Upper lobe of left lung (tissue), 6 donors: ENCODE measurements around the gene ADAMTS14. TPM values are rescaled to one million over a fixed set of nuclear protein-coding genes. Genes with fewer than 3 reads are reported as not detected.

ENCODE experiments used
- ATAC-seq, 2 donors: fragments of 200-7000 bp; cut with Tn5 transposase; one replicate each; pipeline ENCODE4 v1.9.1; 2022; ENCODE audit warnings: mild to moderate bottlenecking in 2 of 2, moderate library complexity in 2 of 2; ENCODE audit not compliant: low FRiP score in 2 of 2
- DNase-seq, 2 donors: peaks; one replicate each; pipeline ENCODE4 v3.0.0-alpha.2; 2019 to 2020
- H3K27ac ChIP-seq, 4 donors: fragments of 200-600 bp; sonication (generic); one replicate each; pipeline ENCODE4 v1.5.1; 2016 to 2019
- H3K27me3 ChIP-seq, 4 donors: fragments of 200-600 bp; sonication (generic); one replicate each; pipeline ENCODE4 v1.5.1; 2017 to 2019
- H3K36me3 ChIP-seq, 4 donors: fragments of 200-600 bp; sonication (generic); one replicate each; pipeline ENCODE4 v1.5.1; 2016 to 2019
- H3K4me1 ChIP-seq, 4 donors: fragments of 200-600 bp; sonication (generic); one replicate each; pipeline ENCODE4 v1.5.1; 2018 to 2019
- H3K4me3 ChIP-seq, 4 donors: fragments of 200-600 bp; sonication (generic); one replicate each; pipeline ENCODE4 v1.5.1; 2017 to 2019; ENCODE audit warnings: mild to moderate bottlenecking in 2 of 4, moderate library complexity in 1 of 4
- H3K9me3 ChIP-seq, 4 donors: fragments of 200-600 bp; sonication (generic); one replicate each; pipeline ENCODE4 v1.5.1; 2018 to 2019
- CTCF ChIP-seq, 6 experiments: fragments of 450-650 bp in 4 of 6; fragments of 200-600 bp in 2 of 6; sonication (generic) in 2 of 6; IDR thresholded peaks; one replicate each; pipeline ENCODE4 v1.5.1; 2016 to 2019; ENCODE audit warnings: antibody characterized with exemption in 6 of 6
- EP300 ChIP-seq, 4 donors: sonication (generic); formaldehyde crosslinking; IDR thresholded peaks; one replicate each; pipeline ENCODE4 v1.5.1; 2017; ENCODE audit warnings: antibody characterized with exemption in 4 of 4, control low read depth in 2 of 4
- POLR2A ChIP-seq, 4 donors: fragments of 450-650 bp; IDR thresholded peaks; one replicate each; pipeline ENCODE4 v1.5.1; 2016 to 2017; ENCODE audit warnings: antibody characterized with exemption in 4 of 4, mild to moderate bottlenecking in 2 of 4
- POLR2AphosphoS5 ChIP-seq, 2 donors: sonication (generic); formaldehyde crosslinking; IDR thresholded peaks; one replicate each; pipeline ENCODE4 v1.5.1; 2017; ENCODE audit warnings: antibody characterized with exemption in 2 of 2
- WGBS, 2 donors: methylation state at CpG; one replicate each; pipeline ENCODE4 v1.1.5; 2017 to 2018; 5-methylcytosine and 5-hydroxymethylcytosine counted together
- total RNA-seq, 6 donors: library from RNA; depleted of rRNA in 4 of 6; stranded (reverse); fragments of >200 nt in 4 of 6; gene quantifications; one replicate each; pipeline versions ENCODE4 v1.1.0 to v1.2.1, GENCODE V29; 2016 to 2021
- donor health status: DM: no; HTN: no; CAD: no; lungs with moderate emphysema.
- donor health status: DM: no; HTN: yes; CAD: no; lungs with severe emphysema.

Gene ADAMTS14
- total RNA-seq, 6 donors from 2014 or later, result 0.15 to 3.1 (median 0.45) TPM

GRCh38 chr10:70753841-70754621 lies 81.7 kb downstream of the ADAMTS14 start:
- Histone ChIP-seq H3K4me3 (no peak overlapping the region), H3K36me3 (no peaks in the 10 kb centered on the region), H3K27me3 (no peaks in the 10 kb centered on the region), H3K9me3 (no peaks in the 10 kb centered on the region), H3K4me1 (no peaks in the 10 kb centered on the region), H3K27ac (no peak overlapping the region)
- ATAC-seq, result no peak
- 70 to 78% methylated on average over 14 to 15 of the region's 15 CpGs for WGBS, 2 donors
- TF ChIP-seq EP300 (IDR thresholded peaks at IDR 0.05), result no peak
- no peak for DNase-seq

GRCh38 chr10:70756700-70757360 lies 84.5 kb downstream of the ADAMTS14 start:
- Histone ChIP-seq H3K27ac (no peak overlapping the region), H3K36me3 (no peaks in the 10 kb centered on the region), H3K4me3 (no peak overlapping the region), H3K4me1 (no peaks in the 10 kb centered on the region), H3K27me3 (no peaks in the 10 kb centered on the region), H3K9me3 (no peaks in the 10 kb centered on the region)
- no peak for DNase-seq
- TF ChIP-seq POLR2AphosphoS5 (IDR thresholded peaks at IDR 0.05), result no peak
- TF ChIP-seq POLR2A (IDR thresholded peaks at IDR 0.05), result no peak
- no peak for TF ChIP-seq CTCF (IDR thresholded peaks at IDR 0.05)
- no peak for ATAC-seq
- 60 to 91% methylated on average over 2 to 8 of the region's 8 CpGs for WGBS, 2 donors

- Histone ChIP-seq H3K4me3 (no peak overlapping the region), H3K27me3 (no peaks in the 10 kb centered on the region), H3K9me3 (no peaks in the 10 kb centered on the region), H3K4me1 (no peaks in the 10 kb centered on the region), H3K36me3 (no peaks in the 10 kb centered on the region), H3K27ac (no peak overlapping the region)
- ATAC-seq, result peak in 1 of 2 donors; percentile 17
- WGBS, 2 donors, result 89 to 95% methylated on average over 6 to 13 of the region's 13 CpGs
- peak in 1 of 2 donors; percentile 72 for DNase-seq
- no peak for TF ChIP-seq EP300 (IDR thresholded peaks at IDR 0.05)
- TF ChIP-seq POLR2AphosphoS5 (IDR thresholded peaks at IDR 0.05), result no peak
- no peak for TF ChIP-seq POLR2A (IDR thresholded peaks at IDR 0.05)
- TF ChIP-seq CTCF (IDR thresholded peaks at IDR 0.05), result no peak
Measured at GRCh38 chr10:70757856-70758255, 85.5 kb downstream of the ADAMTS14 start.

- peak in 1 of 2 donors; percentile 73 for ATAC-seq
- H3K9me3 ChIP-seq, result no peaks in the 10 kb centered on the region
- H3K4me1 ChIP-seq, result no peaks in the 10 kb centered on the region
- no peaks in the 10 kb centered on the region for H3K36me3 ChIP-seq
- no peak overlapping the region for H3K27ac ChIP-seq
- DNase-seq, result peak in 1 of 2 donors; percentile 55
- no peaks in the 10 kb centered on the region for H3K27me3 ChIP-seq
- WGBS, 2 donors, result 22 to 24% methylated on average over 7 of the region's 7 CpGs
- H3K4me3 ChIP-seq, result no peak overlapping the region
- no peak for TF ChIP-seq EP300 (IDR thresholded peaks at IDR 0.05)
- no peak for TF ChIP-seq POLR2A (IDR thresholded peaks at IDR 0.05)
- no peak for TF ChIP-seq POLR2AphosphoS5 (IDR thresholded peaks at IDR 0.05)
- peak; percentile 41 to 72 (median 65) for TF ChIP-seq CTCF (IDR thresholded peaks at IDR 0.05)
Measured at GRCh38 chr10:70758757-70759514, 86.6 kb downstream of the ADAMTS14 start.

GRCh38 chr10:70759781-70760180 lies 87.5 kb downstream of the ADAMTS14 start:
- H3K4me1 ChIP-seq, result no peaks in the 10 kb centered on the region
- no peak overlapping the region for H3K4me3 ChIP-seq
- ATAC-seq (no peak), DNase-seq (no peak)
- TF ChIP-seq POLR2AphosphoS5 (IDR thresholded peaks at IDR 0.05), result no peak
- TF ChIP-seq CTCF (IDR thresholded peaks at IDR 0.05), result no peak
- TF ChIP-seq EP300 (IDR thresholded peaks at IDR 0.05), result no peak
- TF ChIP-seq POLR2A (IDR thresholded peaks at IDR 0.05), result no peak
- no peaks in the 10 kb centered on the region for H3K36me3 ChIP-seq
- H3K27ac ChIP-seq, result no peak overlapping the region
- H3K9me3 ChIP-seq, result no peaks in the 10 kb centered on the region
- WGBS, 2 donors, result 58 to 66% methylated on average over 5 to 6 of the region's 7 CpGs
- no peaks in the 10 kb centered on the region for H3K27me3 ChIP-seq
